GM21447 (cell line): ENCODE data around the gene AHCYL2.
A peak's percentile ranks its signal among the peaks of the same experiment; 100 is the strongest.
"Not testable (repeated sequence)": the region's sequence is repeated elsewhere in the genome, so short reads cannot be mapped to it uniquely, and the experiment has no call there.

Experiments
- ATAC-seq: cut with Tn5 transposase; IDR thresholded peaks from one replicate; pipeline ENCODE4 v1.9.1; 2021; ENCODE audit not compliant: unreplicated experiment

AHCYL2 gene

DNA sequence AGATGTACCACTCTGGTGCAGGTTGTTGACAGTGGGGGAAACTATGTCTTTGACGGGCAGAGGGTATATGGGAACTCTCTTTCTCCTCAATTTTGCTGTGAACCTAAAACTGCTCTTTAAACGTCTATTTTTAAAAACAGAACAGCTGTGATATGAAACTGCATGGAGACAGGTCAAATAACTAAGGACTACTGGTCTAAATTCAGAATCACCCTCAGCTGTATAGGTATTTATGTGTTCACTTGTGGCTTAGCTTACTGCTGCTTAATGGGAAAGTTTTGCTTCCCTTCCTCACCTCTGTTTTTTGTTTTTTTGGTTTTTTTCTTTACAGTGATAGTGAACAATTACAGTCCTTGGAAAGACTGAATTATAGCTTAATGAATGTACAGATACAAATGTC lies 122.5 kb downstream of the AHCYL2 start:
- no peak for ATAC-seq

GRCh38 chr7:129348023-129348740 lies 123.4 kb downstream of the AHCYL2 start:
- no peak for ATAC-seq

- no peak for ATAC-seq
Measured at GRCh38 chr7:129351320-129351719, 126.5 kb downstream of the AHCYL2 start.

- not testable (repeated sequence) for ATAC-seq
Measured at GRCh38 chr7:129353104-129353503, 128.3 kb downstream of the AHCYL2 start.

- ATAC-seq = no peak
Measured at GRCh38 chr7:129354428-129355157, 129.8 kb downstream of the AHCYL2 start.

DNA sequence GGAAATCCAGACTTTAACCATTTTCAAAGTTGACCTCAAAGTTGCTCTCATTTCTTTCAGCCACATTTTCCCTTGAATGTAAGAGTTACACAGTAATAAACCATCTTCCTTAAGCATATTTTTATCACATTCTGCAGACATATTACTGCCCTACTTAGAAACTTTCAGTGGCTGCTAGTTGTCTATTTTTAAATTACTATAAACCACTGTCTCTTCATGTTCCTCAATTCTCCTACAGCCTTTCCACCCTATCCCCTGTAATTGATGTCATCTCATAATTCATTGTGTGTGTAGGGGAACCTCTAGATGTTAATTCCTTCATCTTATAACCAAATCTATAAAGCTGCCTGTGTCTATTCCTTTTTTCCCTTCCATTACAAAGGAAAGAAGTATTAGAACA lies 131.3 kb downstream of the AHCYL2 start:
- no peak for ATAC-seq

DNA sequence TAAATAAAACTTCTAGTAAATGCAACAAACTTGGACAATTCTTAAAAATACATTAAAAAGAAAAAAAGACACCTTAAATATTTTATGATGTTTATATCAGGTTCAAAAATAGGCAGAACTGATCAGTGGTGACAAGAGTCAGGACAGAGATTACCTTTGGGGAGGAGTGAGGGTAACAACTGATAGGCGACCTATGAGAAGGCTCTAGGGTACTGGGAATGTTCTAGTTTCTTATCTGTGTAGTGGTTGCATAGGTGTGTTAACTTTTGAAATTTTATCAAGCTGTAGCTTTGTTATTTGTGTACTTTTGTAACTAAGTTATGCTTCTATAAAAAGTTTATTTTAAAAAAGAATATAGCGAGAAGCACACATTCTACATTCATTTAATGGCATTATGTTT lies 134.3 kb downstream of the AHCYL2 start:
- no peak for ATAC-seq

DNA sequence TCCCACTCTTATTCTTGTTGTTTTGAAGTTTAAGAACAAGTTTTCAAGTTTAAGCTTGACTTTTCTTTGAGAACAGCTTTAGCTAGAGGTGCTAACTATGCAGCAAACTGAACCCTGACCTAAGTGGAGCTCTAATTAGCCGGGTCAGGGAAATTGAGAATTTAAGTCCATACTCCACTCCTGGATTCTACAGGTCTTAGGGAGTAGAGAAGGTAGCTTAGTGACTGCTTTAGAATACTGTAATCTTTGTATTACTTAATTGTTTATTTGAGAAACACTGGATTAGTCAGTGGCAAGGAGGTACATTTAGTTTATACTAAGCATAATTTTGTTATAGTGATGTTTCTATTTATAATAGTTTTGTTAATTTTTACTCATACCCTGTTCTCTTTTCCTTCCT lies 134.8 kb downstream of the AHCYL2 start:
- ATAC-seq = no peak

- ATAC-seq = no peak
Measured at GRCh38 chr7:129361771-129362170, 136.9 kb downstream of the AHCYL2 start.

- no peak for ATAC-seq
Measured at GRCh38 chr7:129362496-129362895, 137.7 kb downstream of the AHCYL2 start.

- ATAC-seq = no peak
Measured at GRCh38 chr7:129367349-129367699, 142.5 kb downstream of the AHCYL2 start.

- peak; percentile 59 for ATAC-seq
Measured at GRCh38 chr7:129367700-129368388, 143.0 kb downstream of the AHCYL2 start.

DNA sequence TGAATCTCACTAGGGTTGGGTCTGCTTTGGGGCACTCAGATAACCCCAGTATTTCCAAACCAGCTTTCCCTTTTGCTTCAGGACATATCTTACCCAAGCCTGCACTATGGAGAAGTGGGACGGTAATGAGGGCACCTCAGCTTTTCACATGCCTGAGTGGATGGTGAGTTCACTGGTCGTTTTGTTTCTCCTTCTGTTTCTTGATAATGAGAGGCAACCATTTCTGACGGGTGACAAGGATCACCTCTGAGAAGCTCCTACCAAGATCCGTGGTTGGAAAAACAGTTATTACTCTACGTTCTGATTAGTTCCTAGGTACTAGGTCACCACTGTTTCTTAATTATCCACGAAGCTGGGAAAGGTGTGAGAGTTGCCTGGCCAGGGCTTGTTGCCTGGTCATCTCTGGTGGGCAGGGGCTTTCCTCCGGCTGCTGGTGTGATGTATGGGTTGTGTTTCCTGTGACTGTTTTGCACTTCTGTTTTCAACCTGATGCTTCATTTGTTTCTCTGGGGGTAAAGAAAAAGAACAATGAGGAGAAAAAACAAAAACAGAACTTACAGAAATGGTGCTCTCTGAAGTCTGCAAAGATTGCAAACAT lies 143.7 kb downstream of the AHCYL2 start:
- peak; percentile 61 for ATAC-seq

GRCh38 chr7:129369447-129369846 lies 144.6 kb downstream of the AHCYL2 start:
- ATAC-seq = not testable (repeated sequence)

- no peak for ATAC-seq
Measured at GRCh38 chr7:129370812-129371211, 146.0 kb downstream of the AHCYL2 start.

DNA sequence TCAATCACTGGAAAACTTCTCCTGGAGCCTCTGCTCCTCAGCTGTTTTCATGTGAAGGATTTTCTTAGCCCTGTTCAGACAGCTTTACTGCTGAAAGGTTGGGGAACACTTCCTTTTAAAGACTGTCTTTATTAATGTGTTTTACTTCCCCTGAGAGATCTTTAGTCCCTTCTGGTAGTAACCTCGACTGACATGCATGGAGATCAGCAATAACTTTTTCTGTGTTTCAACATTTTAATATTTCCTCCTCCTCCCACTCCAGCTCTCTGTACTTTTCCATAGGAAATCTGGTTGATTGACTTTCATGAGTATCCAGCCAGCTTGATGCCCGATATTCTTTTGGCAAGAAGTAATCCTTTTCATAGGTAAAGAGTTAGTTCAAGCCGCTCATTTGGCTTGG lies 146.7 kb downstream of the AHCYL2 start:
- ATAC-seq = no peak

GRCh38 chr7:129373651-129374428 lies 149.0 kb downstream of the AHCYL2 start:
- no peak for ATAC-seq

DNA sequence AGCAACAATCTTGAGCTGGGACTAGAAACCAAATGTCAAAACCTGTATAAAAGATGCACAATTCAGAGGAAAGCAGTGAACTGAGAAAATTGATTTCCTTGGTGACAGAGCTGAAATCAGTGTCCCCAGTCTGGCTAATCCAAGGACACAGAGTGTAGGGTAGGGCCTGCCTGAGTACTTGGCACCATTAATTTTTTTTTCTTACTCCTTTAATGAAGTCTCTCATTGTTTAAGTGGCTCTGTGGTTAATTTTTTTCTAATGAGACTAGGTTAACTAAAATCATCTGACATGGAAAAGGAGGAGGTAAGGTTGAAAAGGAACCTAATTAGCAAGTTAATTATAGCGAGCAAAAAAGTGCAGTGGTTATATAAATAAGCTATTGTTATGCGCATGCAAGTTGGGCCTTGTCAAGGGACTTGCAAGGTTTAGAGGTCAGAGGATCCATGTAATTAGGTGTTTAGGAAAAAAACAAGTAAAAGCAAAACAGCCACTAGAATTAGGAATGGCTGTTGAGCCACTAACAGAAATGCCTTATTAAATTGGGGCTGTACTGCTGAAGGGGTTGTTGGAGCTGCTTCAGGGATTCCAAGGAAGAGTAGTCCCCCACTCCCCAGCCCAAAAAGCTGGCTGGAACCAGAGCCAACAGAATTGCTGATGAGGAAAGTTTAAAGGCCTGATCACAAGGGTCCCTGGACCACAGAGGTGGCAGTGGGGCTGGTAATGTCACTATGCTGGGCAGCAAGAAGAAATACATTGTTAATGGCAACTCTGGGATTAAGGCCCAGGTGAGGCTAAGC lies 150.5 kb downstream of the AHCYL2 start:
- no peak for ATAC-seq

DNA sequence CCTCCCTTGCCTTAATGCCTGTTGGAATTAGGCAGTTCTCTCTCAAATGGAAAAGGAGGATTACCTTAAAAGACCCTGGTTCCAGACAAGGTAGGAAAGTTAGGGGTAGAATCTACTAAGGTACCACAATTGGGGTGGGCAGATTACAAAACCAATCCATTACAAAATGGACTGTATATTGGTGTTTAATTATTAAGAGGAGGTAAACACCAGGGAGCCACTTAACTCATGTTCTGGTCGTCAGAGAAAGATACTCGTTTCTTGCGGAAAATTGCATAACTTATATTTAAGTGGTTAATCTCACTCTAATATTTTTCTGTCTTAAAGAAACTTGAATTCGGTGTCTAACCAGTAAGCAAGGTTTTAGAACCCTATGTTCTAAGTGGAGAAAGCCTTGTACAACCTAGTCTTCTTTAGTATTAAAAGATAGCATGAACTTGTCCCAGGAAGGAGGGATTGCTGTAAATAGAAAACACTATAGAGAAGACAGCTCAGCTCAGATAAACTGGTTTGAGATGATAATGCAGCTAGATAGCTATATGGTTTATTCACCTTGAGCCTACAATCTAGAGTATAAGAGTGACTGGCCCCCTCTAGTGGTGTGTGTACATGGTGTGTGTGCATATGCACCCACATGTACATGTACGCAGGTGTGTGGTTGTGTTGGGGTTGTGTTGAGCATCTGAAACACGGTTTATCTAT lies 151.4 kb downstream of the AHCYL2 start:
- ATAC-seq = no peak
